Right kidney (tissue), 1 donor: ENCODE data around the gene ERLEC1.
"Not testable (repeated sequence)": the region's sequence is repeated elsewhere in the genome, so short reads cannot be mapped to it uniquely, and the experiment has no call there.

Source experiments
- DNase-seq: peaks from one replicate; pipeline ENCODE4 v3.0.0-alpha.2; 2016

Gene ERLEC1

GRCh38 chr2:53778536-53779162 lies 8.2 kb upstream of the ERLEC1 start:
- no peak for DNase-seq

DNA sequence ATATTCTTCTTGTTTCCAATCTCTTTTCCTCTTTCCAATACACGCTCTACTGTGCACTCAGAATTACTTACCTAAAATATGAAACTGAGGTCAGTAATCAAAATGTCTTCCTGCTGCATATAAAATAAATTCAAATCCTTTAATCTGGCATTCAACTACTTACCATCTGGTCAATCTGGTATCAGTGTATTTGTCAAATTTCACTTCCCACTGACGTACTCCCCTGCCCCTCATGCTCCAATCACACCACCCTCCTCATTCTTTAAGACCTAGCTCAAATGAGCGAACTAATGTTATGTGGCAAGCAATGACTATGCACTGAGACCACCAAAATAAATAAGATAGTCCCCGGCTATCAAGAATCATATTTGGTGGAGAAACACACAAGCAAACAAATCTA lies 6.8 kb upstream of the ERLEC1 start:
- no peak for DNase-seq

DNA sequence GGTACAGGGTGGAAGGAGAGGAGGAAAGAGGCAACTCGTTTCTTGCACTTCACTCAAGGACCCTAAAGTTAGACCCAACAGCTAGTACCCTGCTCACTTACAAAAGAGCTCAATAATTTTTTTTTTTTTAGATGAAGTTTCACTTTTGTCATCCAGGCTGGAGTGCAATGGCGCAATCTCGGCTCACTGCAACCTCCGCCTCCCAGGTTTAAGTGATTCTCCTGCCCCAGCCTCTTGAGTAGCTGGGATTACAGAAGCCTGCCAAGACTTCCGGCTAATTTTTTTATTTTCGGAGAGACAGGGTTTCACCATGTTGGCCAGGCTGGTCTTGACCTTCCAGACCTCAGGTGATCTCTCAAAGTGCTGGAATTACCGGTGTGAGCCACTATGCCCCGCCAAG lies 4.2 kb upstream of the ERLEC1 start:
- DNase-seq, result no peak

DNA sequence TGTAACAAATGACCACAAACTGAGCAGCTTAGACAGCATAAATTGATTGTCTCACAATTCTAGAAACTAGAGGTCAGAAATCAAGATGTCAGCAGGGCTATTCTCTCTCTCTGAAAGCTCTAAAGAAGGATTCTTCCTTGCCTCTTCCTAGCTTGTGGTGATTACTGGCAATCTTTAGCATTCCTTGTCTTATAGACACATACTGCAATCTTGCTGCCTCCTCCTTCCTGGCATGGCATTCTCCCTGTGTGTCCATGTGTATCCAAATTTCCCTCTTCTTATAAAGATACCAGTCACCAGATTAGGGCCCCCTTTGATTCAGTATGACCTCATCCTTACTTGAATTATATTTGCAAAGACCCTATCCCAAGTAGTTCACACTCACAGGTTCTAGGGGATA lies 2.4 kb upstream of the ERLEC1 start:
- DNase-seq, result no peak

GRCh38 chr2:53785366-53785765 lies 1.5 kb upstream of the ERLEC1 start:
- DNase-seq, result no peak

DNA sequence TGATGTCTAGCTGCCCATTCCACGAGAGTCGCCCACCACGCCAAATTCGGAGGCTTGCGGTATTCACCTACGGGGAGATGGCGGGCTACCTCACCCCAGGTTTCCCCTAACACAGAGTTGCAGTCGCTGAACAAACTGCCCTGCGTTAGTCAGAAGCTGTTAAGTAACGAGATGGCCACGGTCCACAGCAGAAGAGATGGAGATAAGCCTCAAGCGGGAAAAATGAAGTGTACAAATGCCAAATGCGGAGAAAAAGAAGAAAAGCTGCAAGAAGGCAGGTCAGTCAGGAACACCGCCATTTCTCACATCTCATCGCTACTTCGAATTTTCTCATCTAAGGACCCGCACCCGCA lies 516 bp upstream of the ERLEC1 start:
- no peak for DNase-seq

DNA sequence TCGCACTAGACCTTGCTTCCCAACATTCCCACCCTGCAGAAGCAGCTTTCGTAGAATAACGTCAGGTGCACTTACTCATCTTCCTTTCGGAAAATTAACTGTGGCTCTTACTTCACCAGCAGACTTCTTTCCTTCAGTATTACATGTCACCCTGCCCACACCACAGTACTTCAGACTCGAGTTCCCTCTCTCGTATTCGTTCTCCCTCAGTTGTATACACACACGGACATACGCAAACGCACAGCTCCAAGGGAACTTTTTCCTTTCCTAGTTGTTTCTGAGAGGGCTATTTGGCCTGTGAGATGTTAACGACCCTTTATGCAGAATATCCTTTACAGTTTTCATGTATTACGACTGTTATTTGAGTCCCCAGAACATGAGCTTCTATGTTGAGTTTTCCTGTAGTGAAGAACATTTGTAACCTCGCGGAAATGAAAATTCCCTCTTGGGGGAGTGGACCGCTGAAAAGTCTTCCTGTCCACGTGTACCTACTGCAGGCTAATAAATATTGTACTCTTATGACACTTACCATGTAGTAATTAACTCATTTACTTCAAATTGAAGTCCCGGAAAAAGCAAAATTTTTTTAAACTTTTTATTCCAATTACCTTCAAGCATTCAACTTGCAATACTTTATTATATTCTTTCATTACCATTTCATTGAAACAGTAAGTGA lies 908 bp downstream of the ERLEC1 start:
- no peak for DNase-seq

DNA sequence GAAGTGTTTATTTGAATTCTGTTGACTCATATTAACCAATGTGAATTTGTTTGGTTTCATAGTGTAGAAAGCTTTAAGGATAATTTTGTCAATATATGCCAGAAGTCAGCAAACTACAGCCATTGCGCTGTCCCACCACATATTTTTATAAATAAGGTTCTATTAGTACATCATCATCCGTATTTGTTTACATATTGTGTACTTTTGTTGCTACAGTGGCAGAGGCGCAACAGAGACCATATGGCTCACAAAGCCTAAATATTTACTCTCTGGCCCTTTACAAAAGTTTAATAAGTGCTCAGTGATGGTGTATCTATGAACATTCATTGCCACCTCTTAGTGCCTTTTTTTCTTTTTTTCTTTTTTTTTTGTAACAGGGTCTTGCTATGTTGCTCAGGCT lies 6.4 kb downstream of the ERLEC1 start:
- no peak for DNase-seq

DNA sequence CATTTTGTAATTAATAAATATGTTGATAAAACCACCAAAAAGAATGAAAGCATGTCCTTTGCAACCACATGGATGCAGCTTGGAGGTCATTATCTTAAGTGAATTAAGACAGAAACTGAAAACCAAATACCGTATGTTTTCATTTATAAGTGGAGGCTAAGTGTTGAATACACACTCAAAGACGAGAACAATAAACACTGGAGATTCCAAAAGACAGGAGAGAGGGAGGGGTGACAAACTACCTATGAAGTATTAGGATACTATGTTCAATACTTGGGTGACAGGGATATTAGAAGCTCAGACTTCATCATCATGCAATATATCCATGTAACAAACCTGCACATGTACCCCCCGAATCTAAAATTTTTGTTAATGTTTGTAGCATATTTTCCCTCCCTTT lies 7.0 kb downstream of the ERLEC1 start:
- no peak for DNase-seq

DNA sequence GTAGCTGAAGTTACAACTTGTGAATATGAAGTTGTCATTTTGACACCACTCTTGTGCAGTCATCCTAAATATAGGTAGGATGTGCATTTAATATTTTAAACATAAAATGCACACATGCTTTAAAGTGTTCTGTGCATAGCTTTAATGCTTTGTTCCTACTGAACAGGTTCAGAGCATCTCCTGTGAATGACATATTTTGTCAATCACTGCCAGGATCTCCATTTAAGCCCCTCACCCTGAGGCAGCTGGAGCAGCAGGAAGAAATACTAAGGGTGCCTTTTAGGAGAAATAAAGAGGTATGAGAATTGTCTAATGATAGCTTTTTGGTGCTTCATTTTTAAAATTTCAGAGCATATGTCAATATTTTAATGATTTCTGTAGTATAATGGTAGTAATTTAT lies 14.7 kb downstream of the ERLEC1 start:
- DNase-seq, result no peak

GRCh38 chr2:53802617-53803151 lies 15.8 kb downstream of the ERLEC1 start:
- DNase-seq, result no peak

- no peak for DNase-seq
These were observed 24.8 kb downstream of the ERLEC1 start for GRCh38 chr2:53811601-53812000.

- DNase-seq, result no peak
These were observed 26.3 kb downstream of the ERLEC1 start for GRCh38 chr2:53813151-53813550.

DNA sequence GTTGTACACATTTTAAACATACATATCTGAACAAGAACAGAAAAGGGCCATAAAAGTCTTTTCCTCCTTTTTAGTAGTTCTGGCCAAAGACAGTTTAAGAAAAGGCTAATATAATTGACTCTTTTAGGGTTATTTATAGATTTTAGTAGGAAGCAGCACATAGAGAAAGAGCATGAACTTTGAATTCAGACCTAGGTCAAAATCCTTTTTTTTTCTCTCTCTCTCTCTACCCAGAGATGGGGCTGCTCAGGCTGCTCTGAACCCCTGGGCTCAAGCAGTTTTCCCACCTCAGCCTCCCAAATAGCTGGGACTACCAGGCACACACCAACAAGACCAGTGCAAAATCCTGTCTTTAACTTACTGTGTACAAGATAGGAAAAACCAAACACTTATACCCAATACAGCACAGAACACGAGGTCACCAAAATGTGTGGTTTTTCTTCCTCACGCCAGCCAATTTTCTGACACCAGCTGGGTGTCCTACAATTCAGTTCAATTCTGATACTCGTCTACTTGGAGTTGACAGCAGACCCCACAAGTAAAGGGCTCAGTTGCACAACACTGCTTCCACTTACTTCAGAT lies 32.1 kb downstream of the ERLEC1 start:
- no peak for DNase-seq

DNA sequence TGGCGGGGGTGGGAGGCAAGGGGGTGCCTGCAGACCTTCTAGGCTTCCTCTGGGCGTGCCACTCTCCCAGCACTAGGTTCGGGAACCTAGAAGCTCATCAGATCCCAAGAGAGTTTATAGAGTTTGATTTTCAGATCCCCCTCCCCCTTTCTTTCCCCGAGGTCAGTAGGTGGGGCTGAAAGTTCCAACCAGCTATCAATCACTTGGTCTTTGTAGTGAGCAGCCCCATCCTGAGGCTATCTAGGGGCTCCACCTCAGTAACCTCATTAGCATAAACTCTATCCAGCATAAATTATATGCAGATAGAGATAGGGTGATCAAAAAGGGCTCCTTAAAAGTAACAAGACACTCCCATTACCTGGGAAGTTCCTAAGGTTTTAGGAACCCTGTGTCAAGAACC lies 32.8 kb downstream of the ERLEC1 start:
- no peak for DNase-seq

- no peak for DNase-seq
These were observed 33.2 kb downstream of the ERLEC1 start for GRCh38 chr2:53820048-53820447.

DNA sequence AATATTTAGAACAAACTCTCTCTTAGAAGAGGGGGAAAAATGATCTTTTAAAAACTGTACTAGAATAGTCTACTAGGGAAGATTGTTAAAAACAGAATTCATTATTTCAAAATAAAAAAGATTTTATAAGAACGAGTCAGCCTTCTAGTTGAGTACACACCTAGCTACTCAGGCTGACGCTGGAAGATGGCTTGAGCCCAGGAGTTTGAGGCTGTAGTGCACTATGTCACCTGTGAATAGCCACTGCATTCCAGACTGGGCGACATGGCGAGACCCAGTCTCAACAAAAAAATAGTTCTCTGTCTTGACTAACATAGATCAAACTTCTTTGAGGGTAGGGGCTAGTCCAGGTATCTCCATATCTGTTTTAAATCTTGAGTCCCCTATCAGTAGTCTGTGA lies 33.9 kb downstream of the ERLEC1 start:
- DNase-seq, result no peak

DNA sequence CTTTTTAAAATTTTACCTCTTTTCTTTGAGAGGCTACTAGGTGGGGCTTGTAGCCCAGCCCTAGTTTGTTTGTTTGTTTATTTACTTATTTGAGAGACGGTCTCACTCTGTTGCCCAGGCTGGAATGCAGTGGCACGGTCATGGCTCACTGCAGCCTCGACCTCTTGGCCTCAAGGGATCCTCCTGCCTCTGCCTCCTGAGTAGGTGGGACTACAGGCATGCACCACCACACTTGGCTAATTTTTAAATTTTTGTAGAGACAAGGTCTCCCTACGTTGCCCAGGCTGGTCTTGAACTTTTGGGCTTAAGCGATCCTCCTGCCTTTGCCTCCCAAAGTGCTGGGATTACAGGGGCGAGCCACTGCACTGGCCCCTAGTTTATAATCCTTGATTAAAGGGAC lies 35.0 kb downstream of the ERLEC1 start:
- DNase-seq, result no peak

GRCh38 chr2:53823639-53824038 lies 36.8 kb downstream of the ERLEC1 start:
- not testable (repeated sequence) for DNase-seq

GRCh38 chr2:53826030-53826410 lies 39.2 kb downstream of the ERLEC1 start:
- DNase-seq, result no peak

DNA sequence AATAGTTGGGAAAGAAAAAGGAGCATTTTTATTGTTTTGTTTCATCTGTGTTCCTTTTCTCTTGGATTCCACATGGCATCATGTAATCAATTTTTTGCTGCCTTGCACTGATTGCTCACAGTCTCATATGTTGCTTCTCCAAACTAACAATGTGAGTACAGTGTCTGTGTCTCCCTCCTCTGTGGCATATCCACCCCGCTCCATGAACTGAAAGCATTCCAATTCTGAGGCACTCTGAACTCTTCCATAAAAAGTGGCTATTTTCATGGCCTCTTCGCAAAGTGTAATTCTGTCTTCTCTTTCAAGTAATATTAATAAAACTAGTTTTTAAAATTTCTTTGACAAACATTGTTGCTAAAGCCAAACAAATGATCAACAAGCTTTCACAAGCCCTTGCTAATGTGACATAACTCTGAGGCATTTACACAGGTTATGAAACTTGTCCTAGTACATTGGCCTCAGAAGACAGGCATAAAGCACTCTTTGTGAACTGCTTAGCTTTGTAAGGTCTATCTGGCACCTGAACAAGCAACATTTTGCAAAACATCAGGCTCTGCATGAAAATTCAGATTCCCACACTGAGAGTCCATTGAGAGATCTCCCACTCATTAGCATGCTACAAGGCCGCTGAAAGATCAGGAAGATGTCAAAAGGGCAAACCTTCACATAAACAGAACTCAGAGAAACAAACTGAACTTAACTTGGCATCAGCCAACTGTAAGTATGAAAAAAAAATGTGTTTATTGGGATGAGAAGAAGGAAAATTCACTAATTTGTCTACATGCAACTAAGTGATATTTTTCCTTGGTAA lies 39.9 kb downstream of the ERLEC1 start:
- DNase-seq, result no peak

- no peak for DNase-seq
These were observed 40.7 kb downstream of the ERLEC1 start for GRCh38 chr2:53827398-53828175.
